Activated T-helper 17 cell treated with anti-CD3 and anti-CD28 coated beads, Interleukin-2, amount 50 U/mL, for 72 hours (primary cell): Measurements from ENCODE around the gene MYO1E. TPM values are rescaled to one million over a fixed set of nuclear protein-coding genes. Genes with fewer than 3 reads are reported as not detected.

Source experiments
- ATAC-seq: fragments of 150-1000 bp; cut with Tn5 transposase; replicated peaks from 2 replicates; pipeline ENCODE4 v1.10.0; 2021; ENCODE audit warnings: mild to moderate bottlenecking, moderate library complexity
- H3K27ac Mint-ChIP-seq: one replicate; pipeline ENCODE4 v1.8.0; 2022; ENCODE audit warnings: mixed read lengths
- H3K27me3 Mint-ChIP-seq: one replicate; pipeline ENCODE4 v1.8.0; 2022; ENCODE audit warnings: mixed read lengths
- H3K36me3 Mint-ChIP-seq: one replicate; pipeline ENCODE4 v1.8.0; 2022; ENCODE audit warnings: low read depth, mild to moderate bottlenecking, mixed read lengths
- H3K4me1 Mint-ChIP-seq: one replicate; pipeline ENCODE4 v1.8.0; 2022; ENCODE audit warnings: mixed read lengths
- H3K4me3 Mint-ChIP-seq: one replicate; pipeline ENCODE4 v1.8.0; 2022; ENCODE audit warnings: mild to moderate bottlenecking, mixed read lengths
- H3K9me3 Mint-ChIP-seq: one replicate; pipeline ENCODE4 v1.8.0; 2022; ENCODE audit warnings: mixed read lengths
- total RNA-seq, 2 donors: library from RNA; stranded (reverse); gene quantifications; one replicate each; pipeline ENCODE4 v1.2.3, GENCODE V29; 2022

MYO1E gene
- total RNA-seq, 2 donors from 2014 or later = 29.3 to 30.1 TPM

- H3K4me1 Mint-ChIP-seq = no peaks in the 10 kb centered on the region
- H3K27me3 Mint-ChIP-seq = peaks cover 12% of the 10 kb centered on the region
- no peak overlapping the region for H3K4me3 Mint-ChIP-seq
- no peaks in the 10 kb centered on the region for H3K9me3 Mint-ChIP-seq
- H3K27ac Mint-ChIP-seq = no peak overlapping the region
- H3K36me3 Mint-ChIP-seq = no peaks in the 10 kb centered on the region
- no peak for ATAC-seq
These were observed 42.9 kb downstream of the MYO1E start for GRCh38 chr15:59329570-59330350.

GRCh38 chr15:59329091-59329490 is 43.6 kb downstream of the MYO1E start:
- Mint-ChIP-seq H3K27ac (no peak overlapping the region), H3K27me3 (peaks cover 12% of the 10 kb centered on the region), H3K9me3 (no peaks in the 10 kb centered on the region), H3K4me3 (no peak overlapping the region), H3K4me1 (no peaks in the 10 kb centered on the region), H3K36me3 (no peaks in the 10 kb centered on the region)
- no peak for ATAC-seq

GRCh38 chr15:59327942-59328341 is 44.7 kb downstream of the MYO1E start:
- no peaks in the 10 kb centered on the region for H3K36me3 Mint-ChIP-seq
- peaks cover 12% of the 10 kb centered on the region for H3K27me3 Mint-ChIP-seq
- H3K4me1 Mint-ChIP-seq = no peaks in the 10 kb centered on the region
- no peak overlapping the region for H3K27ac Mint-ChIP-seq
- no peak overlapping the region for H3K4me3 Mint-ChIP-seq
- H3K9me3 Mint-ChIP-seq = no peaks in the 10 kb centered on the region
- ATAC-seq = no peak

- Mint-ChIP-seq H3K4me3 (no peak overlapping the region), H3K9me3 (no peaks in the 10 kb centered on the region), H3K27me3 (peaks cover 12% of the 10 kb centered on the region), H3K27ac (no peak overlapping the region), H3K36me3 (no peaks in the 10 kb centered on the region), H3K4me1 (no peaks in the 10 kb centered on the region)
- no peak for ATAC-seq
These were observed 45.8 kb downstream of the MYO1E start for GRCh38 chr15:59326856-59327255.

GRCh38 chr15:59322056-59322759 is 50.5 kb downstream of the MYO1E start:
- no peaks in the 10 kb centered on the region for H3K36me3 Mint-ChIP-seq
- H3K4me3 Mint-ChIP-seq = no peak overlapping the region
- H3K27me3 Mint-ChIP-seq = no peaks in the 10 kb centered on the region
- no peak overlapping the region for H3K27ac Mint-ChIP-seq
- peak; percentile 67 for ATAC-seq
- no peaks in the 10 kb centered on the region for H3K9me3 Mint-ChIP-seq
- peaks cover 12% of the 10 kb centered on the region for H3K4me1 Mint-ChIP-seq

GRCh38 chr15:59321000-59321689 is 51.5 kb downstream of the MYO1E start:
- peak overlapping the region; percentile 72 for H3K27ac Mint-ChIP-seq
- H3K4me3 Mint-ChIP-seq = peak overlapping the region; percentile 23
- H3K27me3 Mint-ChIP-seq = no peaks in the 10 kb centered on the region
- ATAC-seq = peak; percentile 56
- peaks cover 12% of the 10 kb centered on the region for H3K4me1 Mint-ChIP-seq
- no peaks in the 10 kb centered on the region for H3K36me3 Mint-ChIP-seq
- H3K9me3 Mint-ChIP-seq = no peaks in the 10 kb centered on the region

GRCh38 chr15:59317211-59317610 is 55.5 kb downstream of the MYO1E start:
- H3K27ac Mint-ChIP-seq = no peak overlapping the region
- H3K4me3 Mint-ChIP-seq = no peak overlapping the region
- no peaks in the 10 kb centered on the region for H3K36me3 Mint-ChIP-seq
- H3K9me3 Mint-ChIP-seq = no peaks in the 10 kb centered on the region
- H3K4me1 Mint-ChIP-seq = peaks cover 12% of the 10 kb centered on the region
- no peaks in the 10 kb centered on the region for H3K27me3 Mint-ChIP-seq
- no peak for ATAC-seq

GRCh38 chr15:59315914-59316451 is 56.7 kb downstream of the MYO1E start:
- H3K4me3 Mint-ChIP-seq = no peak overlapping the region
- no peak overlapping the region for H3K27ac Mint-ChIP-seq
- H3K36me3 Mint-ChIP-seq = no peaks in the 10 kb centered on the region
- peaks cover 6% of the 10 kb centered on the region for H3K4me1 Mint-ChIP-seq
- ATAC-seq = no peak
- H3K27me3 Mint-ChIP-seq = no peaks in the 10 kb centered on the region
- no peaks in the 10 kb centered on the region for H3K9me3 Mint-ChIP-seq

GRCh38 chr15:59313641-59314332 is 58.9 kb downstream of the MYO1E start:
- H3K27ac Mint-ChIP-seq = no peak overlapping the region
- no peaks in the 10 kb centered on the region for H3K27me3 Mint-ChIP-seq
- H3K9me3 Mint-ChIP-seq = no peaks in the 10 kb centered on the region
- peak; percentile 72 for ATAC-seq
- H3K4me3 Mint-ChIP-seq = no peak overlapping the region
- H3K36me3 Mint-ChIP-seq = no peaks in the 10 kb centered on the region
- no peaks in the 10 kb centered on the region for H3K4me1 Mint-ChIP-seq

GRCh38 chr15:59312205-59312604 is 60.5 kb downstream of the MYO1E start:
- Mint-ChIP-seq H3K36me3 (no peaks in the 10 kb centered on the region), H3K4me1 (no peaks in the 10 kb centered on the region), H3K4me3 (no peak overlapping the region), H3K9me3 (no peaks in the 10 kb centered on the region), H3K27ac (no peak overlapping the region), H3K27me3 (no peaks in the 10 kb centered on the region)
- ATAC-seq = no peak

- no peaks in the 10 kb centered on the region for H3K36me3 Mint-ChIP-seq
These were observed 61.5 kb downstream of the MYO1E start for GRCh38 chr15:59311195-59311594.

GRCh38 chr15:59309405-59309804 is 63.3 kb downstream of the MYO1E start:
- ATAC-seq = no peak
- H3K27me3 Mint-ChIP-seq = no peaks in the 10 kb centered on the region
- H3K4me3 Mint-ChIP-seq = no peak overlapping the region
- no peaks in the 10 kb centered on the region for H3K4me1 Mint-ChIP-seq
- H3K36me3 Mint-ChIP-seq = no peaks in the 10 kb centered on the region
- no peak overlapping the region for H3K27ac Mint-ChIP-seq
- no peaks in the 10 kb centered on the region for H3K9me3 Mint-ChIP-seq

More at GRCh38 chr15:59311195-59311594, 61.5 kb downstream of the MYO1E start:
- no peak for ATAC-seq
- H3K4me3 Mint-ChIP-seq = no peak overlapping the region
- no peaks in the 10 kb centered on the region for H3K9me3 Mint-ChIP-seq
- no peak overlapping the region for H3K27ac Mint-ChIP-seq
- H3K27me3 Mint-ChIP-seq = no peaks in the 10 kb centered on the region
- H3K4me1 Mint-ChIP-seq = no peaks in the 10 kb centered on the region

- Mint-ChIP-seq H3K27me3 (no peaks in the 10 kb centered on the region), H3K9me3 (no peaks in the 10 kb centered on the region), H3K4me1 (no peaks in the 10 kb centered on the region), H3K27ac (no peak overlapping the region), H3K36me3 (no peaks in the 10 kb centered on the region), H3K4me3 (no peak overlapping the region)
- no peak for ATAC-seq
These were observed 65.5 kb downstream of the MYO1E start for GRCh38 chr15:59307165-59307537.

- no peak for ATAC-seq
- no peak overlapping the region for H3K4me3 Mint-ChIP-seq
- no peaks in the 10 kb centered on the region for H3K27me3 Mint-ChIP-seq
- H3K9me3 Mint-ChIP-seq = no peaks in the 10 kb centered on the region
- H3K27ac Mint-ChIP-seq = no peak overlapping the region
- H3K36me3 Mint-ChIP-seq = no peaks in the 10 kb centered on the region
- H3K4me1 Mint-ChIP-seq = peaks cover 3% of the 10 kb centered on the region
These were observed 66.0 kb downstream of the MYO1E start for GRCh38 chr15:59306520-59307164.
